K562 (cell line): ENCODE results near the gene TEX261.

Experiments used
- CHCHD3 ChIP-seq: fragments of 250-450 bp; sonication (Bioruptor Pico); IDR thresholded peaks from 2 replicates; pipeline ENCODE4 v2.1.2; 2022; ENCODE audit warnings: mild to moderate bottlenecking
- CTCF ChIP-seq, 3 experiments: IDR thresholded peaks in 2 of 3; conservative IDR thresholded peaks in 1 of 3; 2 replicates each; pipeline ENCODE4 v1.5.1; 2011 to 2012; ENCODE audit warnings: low read length in 3 of 3, mild to moderate bottlenecking in 3 of 3, control low read depth in 2 of 3, improper control_type of control experiment in 1 of 3, inconsistent platforms in 1 of 3, low read depth in 1 of 3, mixed read lengths in 1 of 3, moderate library complexity in 1 of 3; ENCODE audit not compliant: insufficient read depth in 2 of 3
- EZH2 ChIP-seq: IDR thresholded peaks from 2 replicates; pipeline ENCODE4 v1.6.1; 2012; ENCODE audit warnings: low read depth, mild to moderate bottlenecking, inconsistent platforms, low read length, borderline replicate concordance
- FOXA1 ChIP-seq: fragments of 450-650 bp; IDR thresholded peaks from 2 replicates; pipeline ENCODE4 v1.6.1; 2016; ENCODE audit warnings: mild to moderate bottlenecking, borderline replicate concordance
- RNF219 ChIP-seq: fragments of 250-450 bp; sonication (Bioruptor Pico); IDR thresholded peaks from 2 replicates; pipeline ENCODE4 v1.5.0; 2022; ENCODE audit warnings: mild to moderate bottlenecking

DNA sequence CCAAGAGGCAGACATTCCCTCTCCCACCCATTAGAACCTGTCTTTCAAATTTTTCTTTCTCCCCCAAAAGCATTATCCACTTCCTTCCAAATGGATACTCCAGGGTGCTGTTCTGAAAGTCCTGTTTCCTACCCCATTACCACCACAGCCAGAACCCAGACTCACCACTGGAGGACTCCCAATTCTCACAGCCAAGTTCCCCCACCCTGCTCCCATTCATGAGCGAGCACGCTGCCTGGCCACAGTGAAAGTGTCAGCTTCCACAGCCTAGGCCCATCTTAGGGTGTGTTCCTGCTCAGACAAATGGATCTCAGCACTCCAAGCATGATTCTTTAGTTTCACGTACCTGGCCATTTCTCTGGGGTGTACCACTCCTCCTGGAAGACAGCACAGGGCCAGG, 20.1 kb downstream of the TEX261 start:
- TF ChIP-seq FOXA1 (no peak), RNF219 (CRISPR knock-in tag) (no peak), CHCHD3 (CRISPR knock-in tag) (no peak), CTCF (IDR thresholded peaks at IDR 0.05 in 2 of 3, conservative IDR thresholded peaks at IDR 0.05 in 1 of 3; ENCODE audit: insufficient read depth in 2 of 3, low read depth in 1 of 3, low read length in 3 of 3) (no peak), EZH2 (no peak)
